Heart left ventricle (tissue), 13 donors: ENCODE results near the gene POMC.

ENCODE experiments used
- POLR2A ChIP-seq, 2 donors: fragments of 450-650 bp; IDR thresholded peaks; one replicate each; pipeline ENCODE4 v1.6.1; 2017; ENCODE audit warnings: antibody characterized with exemption in 2 of 2, mild to moderate bottlenecking in 2 of 2, moderate library complexity in 2 of 2
- TF ChIP-seq, protein P1 (sequence below), 12 donors: fragments of 200-600 bp; sonication (generic) in 4 of 12; IDR thresholded peaks; one replicate each; pipeline versions ENCODE4 v1.5.0 to v1.8.0; 2018 to 2022; ENCODE audit warnings: antibody characterized with exemption in 12 of 12, mild to moderate bottlenecking in 5 of 12
- donor health status: ischemic (EF 13 %, LVEDD 7.1; RV severe dilation, severe dysfunction).
- donor health status: DM: no; HTN: yes; CAD: no.
- donor health status: DM: no; HTN: no; CAD: no.
- donor health status: ischemic (EF 25% LVEDD 6.9; RV normal size, moderate dysfunction).
- donor health status: ischemic (EF 25% LVEDD 5.7; RV mildly dilated, moderate dysfunction).
- donor health status: ischemic (EF 35%, LVEDD 5.7; RV mildly dilated, moderate dysfunction).
- donor health status: nonischemic (EF 11% LVEDD 7.7; RV severe dilation, severe dysfunction).
- donor health status: DM: yes; HTN: yes; CAD: no.
- donor health status: PGD.
- donor health status: ischemic (EF 29% LVEDD 5.4; RV normal size, mild dysfunction).
- donor health status: nonischemic (EF 23%, LVEDD 6.1; RV moderate dilation, normal function).

DNA sequence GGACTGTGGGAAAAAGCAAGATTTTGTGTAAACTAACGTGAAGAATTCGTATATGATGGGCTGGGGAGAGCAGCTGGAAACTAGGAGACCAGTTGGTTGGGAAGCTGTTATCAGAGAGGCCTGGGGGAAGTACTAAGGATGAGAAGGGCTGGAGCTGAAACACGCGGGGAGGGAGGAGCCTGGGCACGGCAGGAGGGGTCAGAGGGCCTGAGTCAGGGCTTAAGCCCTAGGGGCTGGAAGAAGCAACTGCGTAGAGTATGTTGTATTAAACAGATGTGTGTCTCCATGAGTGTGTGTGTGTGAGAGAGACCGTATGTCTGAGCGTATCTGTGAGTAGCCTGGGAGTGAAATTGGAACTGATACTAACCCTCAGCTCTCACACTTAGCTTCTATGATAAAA, 8.4 kb downstream of the POMC start:
- TF ChIP-seq, protein P1, sequence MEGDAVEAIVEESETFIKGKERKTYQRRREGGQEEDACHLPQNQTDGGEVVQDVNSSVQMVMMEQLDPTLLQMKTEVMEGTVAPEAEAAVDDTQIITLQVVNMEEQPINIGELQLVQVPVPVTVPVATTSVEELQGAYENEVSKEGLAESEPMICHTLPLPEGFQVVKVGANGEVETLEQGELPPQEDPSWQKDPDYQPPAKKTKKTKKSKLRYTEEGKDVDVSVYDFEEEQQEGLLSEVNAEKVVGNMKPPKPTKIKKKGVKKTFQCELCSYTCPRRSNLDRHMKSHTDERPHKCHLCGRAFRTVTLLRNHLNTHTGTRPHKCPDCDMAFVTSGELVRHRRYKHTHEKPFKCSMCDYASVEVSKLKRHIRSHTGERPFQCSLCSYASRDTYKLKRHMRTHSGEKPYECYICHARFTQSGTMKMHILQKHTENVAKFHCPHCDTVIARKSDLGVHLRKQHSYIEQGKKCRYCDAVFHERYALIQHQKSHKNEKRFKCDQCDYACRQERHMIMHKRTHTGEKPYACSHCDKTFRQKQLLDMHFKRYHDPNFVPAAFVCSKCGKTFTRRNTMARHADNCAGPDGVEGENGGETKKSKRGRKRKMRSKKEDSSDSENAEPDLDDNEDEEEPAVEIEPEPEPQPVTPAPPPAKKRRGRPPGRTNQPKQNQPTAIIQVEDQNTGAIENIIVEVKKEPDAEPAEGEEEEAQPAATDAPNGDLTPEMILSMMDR (IDR thresholded peaks at IDR 0.05) = no peak
- TF ChIP-seq POLR2A (IDR thresholded peaks at IDR 0.05) = no peak
